Panc1 (cell line): Measurements from ENCODE around the gene MCRIP2.

Source experiments
- TF ChIP-seq, protein P1 (sequence below): fragments of 450-650 bp; IDR thresholded peaks from 2 replicates; pipeline ENCODE4 v1.5.1; 2017; ENCODE audit warnings: mild to moderate bottlenecking
- TF ChIP-seq, protein P2 (sequence below), 2 experiments: IDR thresholded peaks; 2 replicates each; pipeline ENCODE4 v1.6.1; 2011 to 2012; ENCODE audit warnings: low read depth in 2 of 2, control low read depth in 1 of 2, low read length in 1 of 2, mild to moderate bottlenecking in 1 of 2, moderate library complexity in 1 of 2; ENCODE audit not compliant: insufficient read depth in 1 of 2

DNA sequence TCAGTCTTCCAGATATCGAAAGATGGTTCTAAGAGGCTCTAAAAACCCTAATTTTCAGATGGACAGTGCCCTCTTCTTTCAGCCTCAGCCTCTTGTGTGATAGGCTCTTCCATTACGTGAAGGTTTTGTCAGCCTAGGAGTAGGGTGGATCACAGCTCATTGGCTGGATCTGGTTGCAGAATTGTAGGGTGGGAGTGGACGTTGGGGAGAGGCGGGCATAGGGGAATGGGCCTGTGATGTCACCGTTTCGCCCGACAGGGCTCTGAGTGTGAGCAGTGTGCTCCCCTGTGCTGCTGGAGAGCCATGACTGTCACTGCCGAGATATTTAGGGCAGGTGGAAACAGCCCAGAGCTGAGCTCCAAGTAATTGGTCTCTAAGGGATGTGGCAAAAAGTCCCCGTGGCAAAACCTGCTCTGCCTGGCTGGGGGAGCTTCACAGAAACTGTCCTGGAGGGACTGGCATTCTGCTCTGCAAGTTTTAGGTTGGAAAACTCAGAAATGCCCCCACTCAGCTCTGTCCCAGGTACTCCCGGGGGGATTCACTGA, 17.0 kb upstream of the MCRIP2 start:
- TF ChIP-seq, protein P1, sequence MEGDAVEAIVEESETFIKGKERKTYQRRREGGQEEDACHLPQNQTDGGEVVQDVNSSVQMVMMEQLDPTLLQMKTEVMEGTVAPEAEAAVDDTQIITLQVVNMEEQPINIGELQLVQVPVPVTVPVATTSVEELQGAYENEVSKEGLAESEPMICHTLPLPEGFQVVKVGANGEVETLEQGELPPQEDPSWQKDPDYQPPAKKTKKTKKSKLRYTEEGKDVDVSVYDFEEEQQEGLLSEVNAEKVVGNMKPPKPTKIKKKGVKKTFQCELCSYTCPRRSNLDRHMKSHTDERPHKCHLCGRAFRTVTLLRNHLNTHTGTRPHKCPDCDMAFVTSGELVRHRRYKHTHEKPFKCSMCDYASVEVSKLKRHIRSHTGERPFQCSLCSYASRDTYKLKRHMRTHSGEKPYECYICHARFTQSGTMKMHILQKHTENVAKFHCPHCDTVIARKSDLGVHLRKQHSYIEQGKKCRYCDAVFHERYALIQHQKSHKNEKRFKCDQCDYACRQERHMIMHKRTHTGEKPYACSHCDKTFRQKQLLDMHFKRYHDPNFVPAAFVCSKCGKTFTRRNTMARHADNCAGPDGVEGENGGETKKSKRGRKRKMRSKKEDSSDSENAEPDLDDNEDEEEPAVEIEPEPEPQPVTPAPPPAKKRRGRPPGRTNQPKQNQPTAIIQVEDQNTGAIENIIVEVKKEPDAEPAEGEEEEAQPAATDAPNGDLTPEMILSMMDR: no peak
- TF ChIP-seq, protein P2, sequence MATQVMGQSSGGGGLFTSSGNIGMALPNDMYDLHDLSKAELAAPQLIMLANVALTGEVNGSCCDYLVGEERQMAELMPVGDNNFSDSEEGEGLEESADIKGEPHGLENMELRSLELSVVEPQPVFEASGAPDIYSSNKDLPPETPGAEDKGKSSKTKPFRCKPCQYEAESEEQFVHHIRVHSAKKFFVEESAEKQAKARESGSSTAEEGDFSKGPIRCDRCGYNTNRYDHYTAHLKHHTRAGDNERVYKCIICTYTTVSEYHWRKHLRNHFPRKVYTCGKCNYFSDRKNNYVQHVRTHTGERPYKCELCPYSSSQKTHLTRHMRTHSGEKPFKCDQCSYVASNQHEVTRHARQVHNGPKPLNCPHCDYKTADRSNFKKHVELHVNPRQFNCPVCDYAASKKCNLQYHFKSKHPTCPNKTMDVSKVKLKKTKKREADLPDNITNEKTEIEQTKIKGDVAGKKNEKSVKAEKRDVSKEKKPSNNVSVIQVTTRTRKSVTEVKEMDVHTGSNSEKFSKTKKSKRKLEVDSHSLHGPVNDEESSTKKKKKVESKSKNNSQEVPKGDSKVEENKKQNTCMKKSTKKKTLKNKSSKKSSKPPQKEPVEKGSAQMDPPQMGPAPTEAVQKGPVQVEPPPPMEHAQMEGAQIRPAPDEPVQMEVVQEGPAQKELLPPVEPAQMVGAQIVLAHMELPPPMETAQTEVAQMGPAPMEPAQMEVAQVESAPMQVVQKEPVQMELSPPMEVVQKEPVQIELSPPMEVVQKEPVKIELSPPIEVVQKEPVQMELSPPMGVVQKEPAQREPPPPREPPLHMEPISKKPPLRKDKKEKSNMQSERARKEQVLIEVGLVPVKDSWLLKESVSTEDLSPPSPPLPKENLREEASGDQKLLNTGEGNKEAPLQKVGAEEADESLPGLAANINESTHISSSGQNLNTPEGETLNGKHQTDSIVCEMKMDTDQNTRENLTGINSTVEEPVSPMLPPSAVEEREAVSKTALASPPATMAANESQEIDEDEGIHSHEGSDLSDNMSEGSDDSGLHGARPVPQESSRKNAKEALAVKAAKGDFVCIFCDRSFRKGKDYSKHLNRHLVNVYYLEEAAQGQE (IDR thresholded peaks at IDR 0.05; ENCODE audit: insufficient read depth in 1 of 2, low read depth in 2 of 2, low read length in 1 of 2): no peak
